ENCODE data around the gene CEP162. TPM values are rescaled to one million over a fixed set of nuclear protein-coding genes. Genes with fewer than 3 reads are reported as not detected.
"Not testable (repeated sequence)": the region's sequence is repeated elsewhere in the genome, so short reads cannot be mapped to it uniquely, and the experiment has no call there.

CEP162 gene
- total RNA-seq, 3 donors from 2014 or later, result 10.9 to 20.1 (median 18.7) TPM

- intact Hi-C loops (cut with DNase I; ENCODE audit: low total_unique reads), result no loop called here
- TF ChIP-seq POLR2AphosphoS5 (IDR thresholded peaks at IDR 0.05), result no peak
- no peak for TF ChIP-seq CTCF (IDR thresholded peaks at IDR 0.05)
- TF ChIP-seq POLR2A (IDR thresholded peaks at IDR 0.05), result no peak
- Histone ChIP-seq H3K27ac (no peak overlapping the region), H3K27me3 (no peaks in the 10 kb centered on the region), H3K4me3 (no peak overlapping the region), H3K9me3 (no peaks in the 10 kb centered on the region), H3K36me3 (no peaks in the 10 kb centered on the region), H3K4me1 (no peaks in the 10 kb centered on the region)
- DNase-seq (ENCODE audit: low spot score in 2 of 2), result no peak
These were observed 9.4 kb downstream of the CEP162 start for GRCh38 chr6:84218091-84218490.

- intact Hi-C loops (cut with DNase I; ENCODE audit: low total_unique reads), result no loop called here
- Histone ChIP-seq H3K9me3 (no peaks in the 10 kb centered on the region), H3K4me3 (no peak overlapping the region), H3K27ac (no peak overlapping the region), H3K4me1 (no peaks in the 10 kb centered on the region), H3K27me3 (no peaks in the 10 kb centered on the region), H3K36me3 (no peaks in the 10 kb centered on the region)
- DNase-seq (ENCODE audit: low spot score in 2 of 2), result no peak
- no peak for TF ChIP-seq POLR2A (IDR thresholded peaks at IDR 0.05)
- no peak for TF ChIP-seq POLR2AphosphoS5 (IDR thresholded peaks at IDR 0.05)
- TF ChIP-seq CTCF (IDR thresholded peaks at IDR 0.05), result no peak
These were observed 14.2 kb downstream of the CEP162 start for GRCh38 chr6:84213217-84213616.

- H3K9me3 ChIP-seq, result no peaks in the 10 kb centered on the region
- no peaks in the 10 kb centered on the region for H3K4me1 ChIP-seq
- H3K27me3 ChIP-seq, result no peaks in the 10 kb centered on the region
- no peaks in the 10 kb centered on the region for H3K36me3 ChIP-seq
- TF ChIP-seq POLR2A (IDR thresholded peaks at IDR 0.05) (no peak), POLR2AphosphoS5 (IDR thresholded peaks at IDR 0.05) (no peak), CTCF (IDR thresholded peaks at IDR 0.05) (no peak)
- no peak for DNase-seq (ENCODE audit: low spot score in 2 of 2)
- intact Hi-C loops (cut with DNase I; ENCODE audit: low total_unique reads), result no loop called here
- no peak overlapping the region for H3K4me3 ChIP-seq
- H3K27ac ChIP-seq, result no peak overlapping the region
These were observed 23.4 kb downstream of the CEP162 start for GRCh38 chr6:84204011-84204410.

- H3K36me3 ChIP-seq; intact Hi-C loops (cut with DNase I; ENCODE audit: low total_unique reads); H3K9me3 ChIP-seq; H3K4me1 ChIP-seq; H3K27me3 ChIP-seq; H3K4me3 ChIP-seq; DNase-seq (ENCODE audit: low spot score in 2 of 2); H3K27ac ChIP-seq: not testable (repeated sequence)
These were observed 27.5 kb downstream of the CEP162 start for GRCh38 chr6:84199987-84200386.

GRCh38 chr6:84197708-84198107 lies 29.7 kb downstream of the CEP162 start:
- H3K27me3 ChIP-seq, result no peaks in the 10 kb centered on the region
- no peaks in the 10 kb centered on the region for H3K4me1 ChIP-seq
- H3K36me3 ChIP-seq, result no peaks in the 10 kb centered on the region
- no peak for DNase-seq (ENCODE audit: low spot score in 2 of 2)
- no peaks in the 10 kb centered on the region for H3K9me3 ChIP-seq
- intact Hi-C loops (cut with DNase I; ENCODE audit: low total_unique reads), result no loop called here
- no peak overlapping the region for H3K4me3 ChIP-seq
- TF ChIP-seq POLR2A (IDR thresholded peaks at IDR 0.05), result no peak
- no peak for TF ChIP-seq CTCF (IDR thresholded peaks at IDR 0.05)
- TF ChIP-seq POLR2AphosphoS5 (IDR thresholded peaks at IDR 0.05), result no peak
- no peak overlapping the region for H3K27ac ChIP-seq

- TF ChIP-seq POLR2A (IDR thresholded peaks at IDR 0.05) (no peak), CTCF (IDR thresholded peaks at IDR 0.05) (no peak), POLR2AphosphoS5 (IDR thresholded peaks at IDR 0.05) (no peak)
- no peaks in the 10 kb centered on the region for H3K27me3 ChIP-seq
- no peak overlapping the region for H3K4me3 ChIP-seq
- no peaks in the 10 kb centered on the region for H3K9me3 ChIP-seq
- H3K36me3 ChIP-seq, result peaks cover 5% of the 10 kb centered on the region
- DNase-seq (ENCODE audit: low spot score in 2 of 2), result no peak
- no peaks in the 10 kb centered on the region for H3K4me1 ChIP-seq
- no peak overlapping the region for H3K27ac ChIP-seq
- intact Hi-C loops (cut with DNase I; ENCODE audit: low total_unique reads), result no loop called here
These were observed 34.2 kb downstream of the CEP162 start for GRCh38 chr6:84193114-84193708.

Measured in breast epithelium (tissue), 4 donors.